Measurements from ENCODE around the gene NCAPH2.

NCAPH2 gene

GRCh38 chr22:50568626-50569025 lies 60.6 kb downstream of the NCAPH2 start:
- FAIRE-seq (no peak), DNase-seq (ENCODE audit: insufficient read length, low spot score) (no peak)
- TF ChIP-seq CTCF (IDR thresholded peaks at IDR 0.05; ENCODE audit: insufficient read depth, missing control alignments): no peak

GRCh38 chr22:50569041-50569459 lies 61.0 kb downstream of the NCAPH2 start:
- FAIRE-seq: no peak
- no peak for DNase-seq (ENCODE audit: insufficient read length, low spot score)
- no peak for TF ChIP-seq CTCF (IDR thresholded peaks at IDR 0.05; ENCODE audit: insufficient read depth, missing control alignments)

GRCh38 chr22:50569896-50570535 lies 62.0 kb downstream of the NCAPH2 start:
- TF ChIP-seq CTCF (IDR thresholded peaks at IDR 0.05; ENCODE audit: insufficient read depth, missing control alignments): no peak
- no peak for DNase-seq (ENCODE audit: insufficient read length, low spot score)
- FAIRE-seq: no peak

GRCh38 chr22:50570861-50571260 lies 62.8 kb downstream of the NCAPH2 start:
- DNase-seq (ENCODE audit: insufficient read length, low spot score): no peak
- FAIRE-seq: no peak
- TF ChIP-seq CTCF (IDR thresholded peaks at IDR 0.05; ENCODE audit: insufficient read depth, missing control alignments): no peak

GRCh38 chr22:50571264-50572175 lies 63.5 kb downstream of the NCAPH2 start:
- no peak for FAIRE-seq

GRCh38 chr22:50572965-50573364 lies 64.9 kb downstream of the NCAPH2 start:
- FAIRE-seq: no peak
- no peak for TF ChIP-seq CTCF (IDR thresholded peaks at IDR 0.05; ENCODE audit: insufficient read depth, missing control alignments)
- DNase-seq (ENCODE audit: insufficient read length, low spot score): no peak

More at GRCh38 chr22:50571264-50572175, 63.5 kb downstream of the NCAPH2 start:
- TF ChIP-seq CTCF (IDR thresholded peaks at IDR 0.05; ENCODE audit: insufficient read depth, missing control alignments): no peak
- DNase-seq (ENCODE audit: insufficient read length, low spot score): no peak
